Mucosa of rectum (tissue), 2 donors: ENCODE data around the gene KLHDC3.
"Not testable (repeated sequence)": the region's sequence is repeated elsewhere in the genome, so short reads cannot be mapped to it uniquely, and the experiment has no call there.

Experiments used
- H3K27ac ChIP-seq, 2 donors: one replicate each; pipeline ENCODE4 v1.7.0; 2013; ENCODE audit warnings: inconsistent platforms in 2 of 2, low read depth in 2 of 2, low read length in 2 of 2
- H3K27me3 ChIP-seq, 2 donors: one replicate each; pipeline ENCODE4 v1.7.0; 2013; ENCODE audit warnings: low read length in 2 of 2; ENCODE audit not compliant: control insufficient read depth in 2 of 2, insufficient read depth in 2 of 2
- H3K36me3 ChIP-seq, 2 donors: one replicate each; pipeline ENCODE4 v1.7.0; 2013; ENCODE audit warnings: low read length in 2 of 2; ENCODE audit not compliant: control insufficient read depth in 2 of 2, insufficient read depth in 2 of 2
- H3K4me1 ChIP-seq, 2 donors: one replicate each; pipeline ENCODE4 v1.7.0; 2013; ENCODE audit warnings: low read length in 2 of 2, mild to moderate bottlenecking in 1 of 2; ENCODE audit not compliant: control insufficient read depth in 2 of 2, insufficient read depth in 2 of 2
- H3K4me3 ChIP-seq, 2 donors: one replicate each; pipeline ENCODE4 v1.7.0; 2013; ENCODE audit warnings: low read length in 2 of 2
- H3K9ac ChIP-seq, 2 donors: one replicate each; pipeline ENCODE4 v1.7.0; 2013; ENCODE audit warnings: low read length in 2 of 2, low read depth in 1 of 2, mild to moderate bottlenecking in 1 of 2
- H3K9me3 ChIP-seq, 2 donors: one replicate each; pipeline ENCODE4 v1.7.0; 2013; ENCODE audit warnings: low read length in 2 of 2; ENCODE audit not compliant: control insufficient read depth in 2 of 2
- donor health status: healthy.
- donor health status: Normal muscosa, but diverticular disease.

Gene KLHDC3

GRCh38 chr6:43037197-43037596 lies 23.1 kb downstream of the KLHDC3 start:
- Histone ChIP-seq H3K4me1 (no peaks in the 10 kb centered on the region), H3K9ac (no peak overlapping the region), H3K27me3 (no peaks in the 10 kb centered on the region), H3K27ac (no peak overlapping the region), H3K36me3 (peaks cover 49 to 57% of the 10 kb centered on the region in 2 donors), H3K9me3 (no peaks in the 10 kb centered on the region), H3K4me3 (no peak overlapping the region)

- Histone ChIP-seq H3K27me3 (no peaks in the 10 kb centered on the region), H3K9me3 (no peaks in the 10 kb centered on the region), H3K27ac (no peak overlapping the region), H3K4me3 (no peak overlapping the region), H3K9ac (no peak overlapping the region), H3K36me3 (peaks cover 51 to 56% of the 10 kb centered on the region in 2 donors), H3K4me1 (no peaks in the 10 kb centered on the region)
These were observed 23.7 kb downstream of the KLHDC3 start for GRCh38 chr6:43037706-43038105.

- H3K4me1 ChIP-seq, result no peaks in the 10 kb centered on the region
- peaks cover 54 to 58% of the 10 kb centered on the region in 2 donors for H3K36me3 ChIP-seq
- no peak overlapping the region for H3K9ac ChIP-seq
- H3K27me3 ChIP-seq, result no peaks in the 10 kb centered on the region
- no peaks in the 10 kb centered on the region for H3K9me3 ChIP-seq
- no peak overlapping the region for H3K4me3 ChIP-seq
- H3K27ac ChIP-seq, result no peak overlapping the region
These were observed 24.7 kb downstream of the KLHDC3 start for GRCh38 chr6:43038727-43039126.

- H3K9ac ChIP-seq, result no peak overlapping the region
- peaks cover 48 to 61% of the 10 kb centered on the region in 2 donors for H3K36me3 ChIP-seq
- H3K27me3 ChIP-seq, result no peaks in the 10 kb centered on the region
- no peaks in the 10 kb centered on the region for H3K4me1 ChIP-seq
- H3K4me3 ChIP-seq, result no peak overlapping the region
- no peaks in the 10 kb centered on the region for H3K9me3 ChIP-seq
- H3K27ac ChIP-seq, result no peak overlapping the region
These were observed 26.7 kb downstream of the KLHDC3 start for GRCh38 chr6:43040542-43041257.

GRCh38 chr6:43041475-43041874 lies 27.4 kb downstream of the KLHDC3 start:
- not testable (repeated sequence) for H3K27ac ChIP-seq, H3K9me3 ChIP-seq, H3K4me1 ChIP-seq, H3K4me3 ChIP-seq, H3K9ac ChIP-seq, H3K27me3 ChIP-seq
- H3K36me3 ChIP-seq, result peaks cover 48 to 65% of the 10 kb centered on the region in 2 donors

GRCh38 chr6:43043310-43043709 lies 29.3 kb downstream of the KLHDC3 start:
- no peak overlapping the region for H3K4me3 ChIP-seq
- no peaks in the 10 kb centered on the region for H3K27me3 ChIP-seq
- no peak overlapping the region for H3K9ac ChIP-seq
- H3K4me1 ChIP-seq, result no peaks in the 10 kb centered on the region
- no peaks in the 10 kb centered on the region for H3K9me3 ChIP-seq
- peaks cover 42 to 61% of the 10 kb centered on the region in 2 donors for H3K36me3 ChIP-seq
- H3K27ac ChIP-seq, result no peak overlapping the region

GRCh38 chr6:43045371-43045930 lies 31.4 kb downstream of the KLHDC3 start:
- H3K9me3 ChIP-seq, result no peaks in the 10 kb centered on the region
- no peaks in the 10 kb centered on the region for H3K4me1 ChIP-seq
- H3K9ac ChIP-seq, result no peak overlapping the region
- no peak overlapping the region for H3K27ac ChIP-seq
- H3K36me3 ChIP-seq, result peaks cover 34 to 64% of the 10 kb centered on the region in 2 donors
- H3K27me3 ChIP-seq, result no peaks in the 10 kb centered on the region
- no peak overlapping the region for H3K4me3 ChIP-seq

- no peaks in the 10 kb centered on the region for H3K9me3 ChIP-seq
- no peak overlapping the region for H3K9ac ChIP-seq
- H3K4me3 ChIP-seq, result no peak overlapping the region
- peaks cover 4 to 9% of the 10 kb centered on the region in 2 donors for H3K4me1 ChIP-seq
- H3K27ac ChIP-seq, result no peak overlapping the region
- H3K27me3 ChIP-seq, result no peaks in the 10 kb centered on the region
- H3K36me3 ChIP-seq, result peaks cover 20 to 53% of the 10 kb centered on the region in 2 donors
These were observed 33.9 kb downstream of the KLHDC3 start for GRCh38 chr6:43047998-43048397.

- Histone ChIP-seq H3K4me1 (peaks cover 8 to 17% of the 10 kb centered on the region in 2 donors), H3K27ac (no peak overlapping the region), H3K9ac (no peak overlapping the region), H3K27me3 (no peaks in the 10 kb centered on the region), H3K36me3 (peaks cover 17 to 40% of the 10 kb centered on the region in 2 donors), H3K9me3 (no peaks in the 10 kb centered on the region), H3K4me3 (no peak overlapping the region)
These were observed 36.9 kb downstream of the KLHDC3 start for GRCh38 chr6:43050981-43051380.

GRCh38 chr6:43052225-43052841 lies 38.3 kb downstream of the KLHDC3 start:
- H3K4me3 ChIP-seq, result peak overlapping the region; percentile 78 to 83
- peaks cover 13 to 34% of the 10 kb centered on the region in 2 donors for H3K36me3 ChIP-seq

More at GRCh38 chr6:43052225-43052841, 38.3 kb downstream of the KLHDC3 start:
- no peaks in the 10 kb centered on the region for H3K27me3 ChIP-seq
- no peaks in the 10 kb centered on the region for H3K9me3 ChIP-seq
- peak overlapping the region; percentile 86 to 88 for H3K27ac ChIP-seq
- H3K4me1 ChIP-seq, result peaks cover 8 to 17% of the 10 kb centered on the region in 2 donors
- no peak overlapping the region for H3K9ac ChIP-seq
